Measurements from ENCODE around the gene PRDM11.

PRDM11 gene

GRCh38 chr11:45161252-45162063, 15.0 kb downstream of the PRDM11 start:
- H3K79me2 ChIP-seq (ENCODE audit: insufficient read depth, low read depth): no peaks in the 10 kb centered on the region
- no peaks in the 10 kb centered on the region for H3K27me3 ChIP-seq (ENCODE audit: insufficient read depth, low read depth)
- no peak overlapping the region for H3K4me3 ChIP-seq (IDR thresholded peaks at IDR 0.05; ENCODE audit: insufficient read depth, low read depth, low read length)
- H3K36me3 ChIP-seq (ENCODE audit: insufficient read depth): no peaks in the 10 kb centered on the region
- H2AFZ ChIP-seq (ENCODE audit: low read depth): no peak overlapping the region
- no peak overlapping the region for H3K4me2 ChIP-seq
- H3K4me1 ChIP-seq (ENCODE audit: low read depth, poor library complexity, severe bottlenecking): no peaks in the 10 kb centered on the region
- H4K20me1 ChIP-seq (ENCODE audit: insufficient read depth): no peaks in the 10 kb centered on the region
- TF ChIP-seq CTCF (conservative IDR thresholded peaks at IDR 0.05; ENCODE audit: low read depth, low read length): no peak
- H3K27ac ChIP-seq: no peak overlapping the region
- H3K9ac ChIP-seq: no peak overlapping the region

GRCh38 chr11:45162064-45162375, 15.6 kb downstream of the PRDM11 start:
- Histone ChIP-seq H3K36me3 (ENCODE audit: insufficient read depth) (no peaks in the 10 kb centered on the region), H3K79me2 (ENCODE audit: insufficient read depth, low read depth) (no peaks in the 10 kb centered on the region), H3K9ac (no peak overlapping the region), H3K27ac (no peak overlapping the region), H3K4me1 (ENCODE audit: low read depth, poor library complexity, severe bottlenecking) (no peaks in the 10 kb centered on the region), H3K27me3 (ENCODE audit: insufficient read depth, low read depth) (no peaks in the 10 kb centered on the region), H3K4me3 (IDR thresholded peaks at IDR 0.05; ENCODE audit: insufficient read depth, low read depth, low read length) (no peak overlapping the region), H4K20me1 (ENCODE audit: insufficient read depth) (no peaks in the 10 kb centered on the region), H2AFZ (ENCODE audit: low read depth) (no peak overlapping the region), H3K4me2 (no peak overlapping the region)
- no peak for TF ChIP-seq CTCF (conservative IDR thresholded peaks at IDR 0.05; ENCODE audit: low read depth, low read length)

GRCh38 chr11:45162916-45163879, 16.8 kb downstream of the PRDM11 start:
- H3K27ac ChIP-seq: no peak overlapping the region
- no peak overlapping the region for H3K9ac ChIP-seq
- H2AFZ ChIP-seq (ENCODE audit: low read depth): no peak overlapping the region
- no peaks in the 10 kb centered on the region for H3K4me1 ChIP-seq (ENCODE audit: low read depth, poor library complexity, severe bottlenecking)
- H3K79me2 ChIP-seq (ENCODE audit: insufficient read depth, low read depth): no peaks in the 10 kb centered on the region
- H4K20me1 ChIP-seq (ENCODE audit: insufficient read depth): no peaks in the 10 kb centered on the region
- no peak overlapping the region for H3K4me3 ChIP-seq (IDR thresholded peaks at IDR 0.05; ENCODE audit: insufficient read depth, low read depth, low read length)
- H3K4me2 ChIP-seq: no peak overlapping the region
- H3K27me3 ChIP-seq (ENCODE audit: insufficient read depth, low read depth): no peaks in the 10 kb centered on the region
- TF ChIP-seq CTCF (conservative IDR thresholded peaks at IDR 0.05; ENCODE audit: low read depth, low read length): no peak
- no peaks in the 10 kb centered on the region for H3K36me3 ChIP-seq (ENCODE audit: insufficient read depth)

- H4K20me1 ChIP-seq (ENCODE audit: insufficient read depth): no peaks in the 10 kb centered on the region
- H3K4me1 ChIP-seq (ENCODE audit: low read depth, poor library complexity, severe bottlenecking): no peaks in the 10 kb centered on the region
- no peak overlapping the region for H3K4me3 ChIP-seq (IDR thresholded peaks at IDR 0.05; ENCODE audit: insufficient read depth, low read depth, low read length)
- H2AFZ ChIP-seq (ENCODE audit: low read depth): no peak overlapping the region
- no peak overlapping the region for H3K4me2 ChIP-seq
- H3K79me2 ChIP-seq (ENCODE audit: insufficient read depth, low read depth): no peaks in the 10 kb centered on the region
- H3K36me3 ChIP-seq (ENCODE audit: insufficient read depth): no peaks in the 10 kb centered on the region
- no peaks in the 10 kb centered on the region for H3K27me3 ChIP-seq (ENCODE audit: insufficient read depth, low read depth)
- no peak overlapping the region for H3K27ac ChIP-seq
- no peak for TF ChIP-seq CTCF (conservative IDR thresholded peaks at IDR 0.05; ENCODE audit: low read depth, low read length)
- no peak overlapping the region for H3K9ac ChIP-seq
These were observed 17.6 kb downstream of the PRDM11 start for GRCh38 chr11:45163956-45164575.

Data from KMS-11 (cell line).